HepG2 (cell line): Measurements from ENCODE around the gene ARFIP1. TPM values are rescaled to one million over a fixed set of nuclear protein-coding genes. Genes with fewer than 3 reads are reported as not detected.

ENCODE experiments used
- ATAC-seq: fragments of 200-7000 bp; cut with Tn5 transposase; 3 replicates; pipeline ENCODE4 v1.9.1; 2020; ENCODE audit warnings: mild to moderate bottlenecking, moderate library complexity
- BruUV-seq: library from RNA; stranded (reverse); fragments of 400-500 nt; replicated peaks from 2 replicates; lab custom pipeline; 2021; lab: Mats Ljungman, UMichigan
- CTCF ChIA-PET: fragments of 300-600 bp; formaldehyde crosslinking; extraction: SDS; loops from one replicate; lab custom pipeline; 2021; ENCODE audit warnings: low total read pairs, inconsistent platforms, low intra/inter-chr PET ratio; lab: Yijun Ruan, JAX
- POLR2A ChIA-PET: fragments of 350-600 bp; sonication (Branson Sonifier 250); formaldehyde crosslinking; loops from one replicate; lab custom pipeline; 2020; ENCODE audit warnings: antibody characterized with exemption, inconsistent platforms; lab: Yijun Ruan, JAX
- DNase-seq: peaks from one replicate; pipeline ENCODE4 v3.0.0-alpha.2; 2015; ENCODE audit warnings: low spot score
- FAIRE-seq: peaks from 3 replicates; lab custom pipeline; 2011; peaks lifted over from hg19 to GRCh38; lab: Jason Lieb, UNC
- H2AFZ ChIP-seq: one replicate; pipeline ENCODE4 v1.6.1; 2011; ENCODE audit warnings: low read length, inconsistent platforms
- H3K27ac ChIP-seq: fragments of 300-600 bp; 3 replicates; pipeline ENCODE4 v1.8.0; 2011; ENCODE audit warnings: mixed run types, mild to moderate bottlenecking, mixed read lengths, low read length, inconsistent platforms; ENCODE audit not compliant: insufficient read depth; ENCODE audit errors: extremely low read length
- H3K27me3 ChIP-seq, 2 experiments: fragments of 200-600 bp in 1 of 2; 2 replicates in 1 of 2; 3 replicates in 1 of 2; pipeline versions ENCODE4 v1.6.0 to v1.8.0; 2011; ENCODE audit warnings: low read length in 2 of 2, mild to moderate bottlenecking in 2 of 2, moderate library complexity in 2 of 2, inconsistent platforms in 1 of 2; ENCODE audit not compliant: insufficient read depth in 2 of 2, control insufficient read depth in 1 of 2
- H3K36me3 ChIP-seq, 2 experiments: fragments of 200-600 bp in 1 of 2; replicated peaks in 1 of 2; 2 replicates in 1 of 2; 3 replicates in 1 of 2; pipeline versions ENCODE4 v1.5.1 to v1.8.0; 2011; ENCODE audit warnings: low read length in 2 of 2, inconsistent platforms in 1 of 2; ENCODE audit not compliant: insufficient read depth in 2 of 2, control insufficient read depth in 1 of 2
- H3K4me1 ChIP-seq: 2 replicates; pipeline ENCODE4 v1.5.1; 2012; ENCODE audit warnings: low read length, inconsistent platforms; ENCODE audit not compliant: insufficient read depth
- H3K4me2 ChIP-seq: 2 replicates; pipeline ENCODE4 v1.6.0; 2011; ENCODE audit warnings: low read depth, low read length, inconsistent platforms
- H3K4me3 ChIP-seq, 3 experiments: fragments of 200-600 bp in 1 of 3; sonication (generic), shearing (Covaris generic) in 1 of 3; replicated peaks in 1 of 3; 2 replicates each; pipeline ENCODE4 v1.5.1; 2011 to 2016; ENCODE audit warnings: low read length in 3 of 3, inconsistent platforms in 2 of 3, low read depth in 2 of 3, mild to moderate bottlenecking in 2 of 3, control low read depth in 1 of 3, mixed read lengths in 1 of 3; ENCODE audit not compliant: insufficient read depth in 1 of 3
- H3K79me2 ChIP-seq: one replicate; pipeline ENCODE4 v1.6.1; 2011; ENCODE audit warnings: low read length, inconsistent platforms; ENCODE audit not compliant: insufficient read depth
- H3K9ac ChIP-seq: 2 replicates; pipeline ENCODE4 v1.6.0; 2011; ENCODE audit warnings: mild to moderate bottlenecking, low read depth, low read length, inconsistent platforms; ENCODE audit not compliant: insufficient read depth
- H3K9me3 ChIP-seq: 2 replicates; pipeline ENCODE4 v1.5.1; 2012; ENCODE audit warnings: mild to moderate bottlenecking, low read length
- H4K20me1 ChIP-seq: 2 replicates; pipeline ENCODE4 v1.6.0; 2011; ENCODE audit warnings: inconsistent platforms, mild to moderate bottlenecking, low read length, moderate library complexity; ENCODE audit not compliant: insufficient read depth
- AFF4 ChIP-seq: sonication (generic); formaldehyde crosslinking; IDR thresholded peaks from 2 replicates; pipeline ENCODE4 v1.4.0; 2020; ENCODE audit warnings: missing genetic modification reagents
- BRF2 ChIP-seq: sonication (generic); formaldehyde crosslinking; IDR thresholded peaks from 2 replicates; pipeline ENCODE4 v1.8.1; 2022; ENCODE audit warnings: mild to moderate bottlenecking, missing genetic modification reagents
- MXD3 ChIP-seq: IDR thresholded peaks from 2 replicates; pipeline ENCODE4 v1.6.1; 2016; ENCODE audit warnings: mild to moderate bottlenecking, missing biosample characterization, missing genetic modification reagents
- MYPOP ChIP-seq: sonication (generic); formaldehyde crosslinking; IDR thresholded peaks from 2 replicates; pipeline ENCODE4 v1.8.1; 2023; ENCODE audit warnings: mild to moderate bottlenecking, moderate library complexity, missing genetic modification reagents
- NCOA1 ChIP-seq: sonication (generic); formaldehyde crosslinking; IDR thresholded peaks from 2 replicates; pipeline ENCODE4 v1.9.0; 2021; ENCODE audit warnings: missing genetic modification reagents
- PRDM10 ChIP-seq: sonication (generic); formaldehyde crosslinking; IDR thresholded peaks from 2 replicates; pipeline ENCODE4 v1.4.0; 2020; ENCODE audit warnings: low read depth, missing genetic modification reagents
- ZBTB26 ChIP-seq: IDR thresholded peaks from 2 replicates; pipeline ENCODE4 v1.6.1; 2016; ENCODE audit warnings: missing compliant biosample characterization, missing genetic modification reagents, borderline replicate concordance
- ZFP36L1 ChIP-seq: sonication (generic); formaldehyde crosslinking; IDR thresholded peaks from 2 replicates; pipeline ENCODE4 v1.8.0; 2022; ENCODE audit warnings: mild to moderate bottlenecking, missing genetic modification reagents, moderate library complexity
- ZNF274 ChIP-seq: sonication (generic); formaldehyde crosslinking; IDR thresholded peaks from 2 replicates; pipeline ENCODE4 v1.5.1; 2020; ENCODE audit warnings: mild to moderate bottlenecking, missing genetic modification reagents
- ZNF383 ChIP-seq: sonication (generic); formaldehyde crosslinking; IDR thresholded peaks from 2 replicates; pipeline ENCODE4 v1.4.0; 2020; ENCODE audit warnings: missing genetic modification reagents, mild to moderate bottlenecking, borderline replicate concordance
- ZNF672 ChIP-seq: sonication (generic); formaldehyde crosslinking; IDR thresholded peaks from 2 replicates; pipeline ENCODE4 v1.8.1; 2022; ENCODE audit warnings: missing genetic modification reagents
- ZNF781 ChIP-seq: sonication (generic); formaldehyde crosslinking; IDR thresholded peaks from 2 replicates; pipeline ENCODE4 v1.5.1; 2020; ENCODE audit warnings: borderline replicate concordance, mild to moderate bottlenecking, missing genetic modification reagents; ENCODE audit errors: not compliant biosample characterization
- WGBS: methylation state at CpG from one replicate; pipeline ENCODE4 v1.1.6; 2017; ENCODE audit warnings: low lambda C conversion rate; 5-methylcytosine and 5-hydroxymethylcytosine counted together
- in situ Hi-C: cut with HindIII; loops from 2 replicates; pipeline ENCODE4 v1.10.0; 2017; ENCODE audit warnings: low pct_unique_long_range_greater_than_20kb; ENCODE audit not compliant: extremely low pct_ligation_motif_present
- intact Hi-C: fragments of 100-400 bp; cut with micrococcal nuclease; formaldehyde crosslinking; loops from one replicate; pipeline ENCODE4 v1.10.0; 2022; ENCODE audit not compliant: unreplicated experiment
- polyA plus RNA-seq, 8 experiments: library from polyadenylated mRNA; depleted of rRNA in 3 of 8; stranded (reverse) in 7 of 8; unstranded in 1 of 8; fragments of >200 nt; fragmentation: Illumina TruSeq in 4 of 8; extraction: Trizol in 4 of 8; gene quantifications; 2 replicates each; pipeline versions ENCODE4 v1.2.1 to v1.2.3, GENCODE V29; 2011 to 2016; ENCODE audit warnings: low read depth in 4 of 8, missing spikeins in 1 of 8, mixed read lengths in 1 of 8; ENCODE audit not compliant: insufficient read depth in 1 of 8
- total RNA-seq, 5 experiments: library from RNA; depleted of rRNA; stranded (reverse); fragments of >200 nt; fragmentation: Illumina TruSeq; extraction: Trizol; gene quantifications; 2 replicates each; pipeline ENCODE4 v1.2.3, GENCODE V29; 2016; ENCODE audit warnings: low read depth in 1 of 5

ARFIP1 gene
- total and polyA plus RNA-seq, 2 of the 13 experiments (the other 11 are each of a cell fraction or from before 2014, with no cell fraction given), result 9.9 to 27.7 TPM

GRCh38 chr4:152947311-152947710 lies 167.6 kb downstream of the ARFIP1 start:
- intact Hi-C loops, result no loop called here
- Histone ChIP-seq H3K27ac (no peak overlapping the region), H3K27me3 (peaks cover 0 to 4% of the 10 kb centered on the region in 2 experiments; a peak in 1 of 5 replicates), H3K9ac (no peak overlapping the region), H3K9me3 (no peaks in the 10 kb centered on the region), H3K4me1 (peaks cover 18% of the 10 kb centered on the region), H3K4me2 (no peak overlapping the region), H2AFZ (no peak overlapping the region), H4K20me1 (no peaks in the 10 kb centered on the region), H3K79me2 (no peaks in the 10 kb centered on the region), H3K4me3 (no peak overlapping the region), H3K36me3 (no peaks in the 10 kb centered on the region)
- DNase-seq (no peak), FAIRE-seq (no peak), ATAC-seq (no peak)
- no TSS peak for BruUV-seq
- TF ChIP-seq AFF4 (CRISPR knock-in tag) (no peak), ZBTB26 (CRISPR knock-in tag) (no peak), MXD3 (CRISPR knock-in tag) (no peak), PRDM10 (CRISPR knock-in tag) (no peak), ZFP36L1 (CRISPR knock-in tag) (no peak), ZNF781 (CRISPR knock-in tag) (no peak), NCOA1 (CRISPR knock-in tag) (no peak), ZNF383 (CRISPR knock-in tag) (no peak), MYPOP (CRISPR knock-in tag) (no peak), ZNF274 (CRISPR knock-in tag) (no peak), ZNF672 (CRISPR knock-in tag) (no peak), BRF2 (CRISPR knock-in tag) (no peak)
- POLR2A ChIA-PET, result no interaction called here
- 87% methylated on average over 2 of the region's 2 CpGs for WGBS
- in situ Hi-C loops, result no loop called here
- CTCF ChIA-PET, result no interaction called here
